ENCODE measurements around the gene VNN1.
"Not testable (repeated sequence)": the region's sequence is repeated elsewhere in the genome, so short reads cannot be mapped to it uniquely, and the experiment has no call there.

VNN1 gene

GRCh38 chr6:132661906-132662305 is 51.9 kb downstream of the VNN1 start:
- H3K4me3 ChIP-seq (ENCODE audit: low read depth, low read length), result no peak overlapping the region
- no peak for TF ChIP-seq CTCF (IDR thresholded peaks at IDR 0.05; ENCODE audit: low read depth, low read length)

GRCh38 chr6:132659082-132659481 is 54.8 kb downstream of the VNN1 start, which contains the start of gene TAAR1:
Gene TAAR1, minus strand, starts transcription at chr6:132659182. Its CDS starts 13,179 bp downstream, at chr6:132646003.
- no peak for TF ChIP-seq CTCF (IDR thresholded peaks at IDR 0.05; ENCODE audit: low read depth, low read length)
- H3K4me3 ChIP-seq (ENCODE audit: low read depth, low read length), result no peak within 1 kb of the TSS

GRCh38 chr6:132651062-132651461 is 62.8 kb downstream of the VNN1 start:
- no peak for TF ChIP-seq CTCF (IDR thresholded peaks at IDR 0.05; ENCODE audit: low read depth, low read length)
- no peak overlapping the region for H3K4me3 ChIP-seq (ENCODE audit: low read depth, low read length)

GRCh38 chr6:132650429-132650828 is 63.4 kb downstream of the VNN1 start:
- H3K4me3 ChIP-seq (ENCODE audit: low read depth, low read length), result no peak overlapping the region
- no peak for TF ChIP-seq CTCF (IDR thresholded peaks at IDR 0.05; ENCODE audit: low read depth, low read length)

- H3K4me3 ChIP-seq (ENCODE audit: low read depth, low read length), result no peak overlapping the region
- TF ChIP-seq CTCF (IDR thresholded peaks at IDR 0.05; ENCODE audit: low read depth, low read length), result no peak
These were observed 65.0 kb downstream of the VNN1 start for GRCh38 chr6:132648828-132649227.

- TF ChIP-seq CTCF (IDR thresholded peaks at IDR 0.05; ENCODE audit: low read depth, low read length), result no peak
- H3K4me3 ChIP-seq (ENCODE audit: low read depth, low read length), result no peak overlapping the region
These were observed 65.5 kb downstream of the VNN1 start for GRCh38 chr6:132648356-132648755.

- no peak for TF ChIP-seq CTCF (IDR thresholded peaks at IDR 0.05; ENCODE audit: low read depth, low read length)
- no peak overlapping the region for H3K4me3 ChIP-seq (ENCODE audit: low read depth, low read length)
These were observed 70.3 kb downstream of the VNN1 start for GRCh38 chr6:132643547-132643946.

- not testable (repeated sequence) for H3K4me3 ChIP-seq (ENCODE audit: low read depth, low read length)
These were observed 76.7 kb downstream of the VNN1 start for GRCh38 chr6:132637135-132637534.

GRCh38 chr6:132635906-132636305 is 77.9 kb downstream of the VNN1 start:
- not testable (repeated sequence) for H3K4me3 ChIP-seq (ENCODE audit: low read depth, low read length)

- H3K4me3 ChIP-seq (ENCODE audit: low read depth, low read length), result not testable (repeated sequence)
These were observed 78.6 kb downstream of the VNN1 start for GRCh38 chr6:132635288-132635687.

All from WI38 (cell line).